HUES6 (cell line): ENCODE measurements around the gene DMAC2L.
"Not testable (repeated sequence)": the region's sequence is repeated elsewhere in the genome, so short reads cannot be mapped to it uniquely, and the experiment has no call there.

Source experiments
- H3K27ac ChIP-seq: 2 replicates; pipeline ENCODE4 v1.7.0; 2013; ENCODE audit warnings: low read depth, mild to moderate bottlenecking, low read length, inconsistent platforms
- H3K27me3 ChIP-seq: 2 replicates; pipeline ENCODE4 v1.6.1; 2013; ENCODE audit warnings: low read length; ENCODE audit not compliant: control insufficient read depth, insufficient read depth
- H3K36me3 ChIP-seq: 2 replicates; pipeline ENCODE4 v1.6.1; 2013; ENCODE audit warnings: low read length; ENCODE audit not compliant: control insufficient read depth, insufficient read depth
- H3K4me1 ChIP-seq: 2 replicates; pipeline ENCODE4 v1.6.1; 2013; ENCODE audit warnings: low read length; ENCODE audit not compliant: control insufficient read depth, insufficient read depth
- H3K4me3 ChIP-seq: 2 replicates; pipeline ENCODE4 v1.5.1; 2013; ENCODE audit warnings: low read depth, low read length
- H3K9ac ChIP-seq: one replicate; pipeline ENCODE4 v1.6.1; 2013; ENCODE audit warnings: mild to moderate bottlenecking, low read length
- H3K9me3 ChIP-seq: 2 replicates; pipeline ENCODE4 v1.6.1; 2013; ENCODE audit warnings: low read depth, low read length; ENCODE audit not compliant: control insufficient read depth, insufficient read depth

DMAC2L gene

GRCh38 chr14:50363714-50364111, 51.6 kb downstream of the DMAC2L start:
- Histone ChIP-seq H3K27me3 (no peaks in the 10 kb centered on the region), H3K4me1 (no peaks in the 10 kb centered on the region), H3K9ac (no peak overlapping the region), H3K27ac (no peak overlapping the region), H3K36me3 (no peaks in the 10 kb centered on the region), H3K4me3 (no peak overlapping the region), H3K9me3 (no peaks in the 10 kb centered on the region)

- no peaks in the 10 kb centered on the region for H3K4me1 ChIP-seq
- no peak overlapping the region for H3K27ac ChIP-seq
- no peaks in the 10 kb centered on the region for H3K27me3 ChIP-seq
- H3K4me3 ChIP-seq = no peak overlapping the region
- no peaks in the 10 kb centered on the region for H3K9me3 ChIP-seq
- H3K36me3 ChIP-seq = no peaks in the 10 kb centered on the region
- H3K9ac ChIP-seq = no peak overlapping the region
Measured at GRCh38 chr14:50364792-50365191, 52.7 kb downstream of the DMAC2L start.

- not testable (repeated sequence) for H3K4me3 ChIP-seq, H3K4me1 ChIP-seq, H3K9ac ChIP-seq, H3K27ac ChIP-seq, H3K36me3 ChIP-seq, H3K9me3 ChIP-seq, H3K27me3 ChIP-seq
Measured at GRCh38 chr14:50365572-50365971, 53.4 kb downstream of the DMAC2L start.

- H3K4me1 ChIP-seq = no peaks in the 10 kb centered on the region
- H3K9ac ChIP-seq = no peak overlapping the region
- no peaks in the 10 kb centered on the region for H3K36me3 ChIP-seq
- no peaks in the 10 kb centered on the region for H3K9me3 ChIP-seq
- H3K4me3 ChIP-seq = no peak overlapping the region
- H3K27ac ChIP-seq = no peak overlapping the region
- H3K27me3 ChIP-seq = no peaks in the 10 kb centered on the region
Measured at GRCh38 chr14:50366115-50366514, 54.0 kb downstream of the DMAC2L start.

- H3K27me3 ChIP-seq = no peaks in the 10 kb centered on the region
- H3K27ac ChIP-seq = no peak overlapping the region
Measured at GRCh38 chr14:50366589-50366988, 54.5 kb downstream of the DMAC2L start.

GRCh38 chr14:50371546-50371945, 59.4 kb downstream of the DMAC2L start:
- no peak overlapping the region for H3K27ac ChIP-seq
- H3K9ac ChIP-seq = no peak overlapping the region
- no peaks in the 10 kb centered on the region for H3K36me3 ChIP-seq
- H3K4me3 ChIP-seq = no peak overlapping the region
- H3K27me3 ChIP-seq = no peaks in the 10 kb centered on the region
- H3K4me1 ChIP-seq = no peaks in the 10 kb centered on the region
- H3K9me3 ChIP-seq = no peaks in the 10 kb centered on the region

More at GRCh38 chr14:50366589-50366988, 54.5 kb downstream of the DMAC2L start:
- Histone ChIP-seq H3K36me3 (no peaks in the 10 kb centered on the region), H3K9ac (no peak overlapping the region), H3K4me3 (no peak overlapping the region), H3K4me1 (no peaks in the 10 kb centered on the region), H3K9me3 (no peaks in the 10 kb centered on the region)

GRCh38 chr14:50373959-50374358, 61.8 kb downstream of the DMAC2L start:
- Histone ChIP-seq H3K9me3 (no peaks in the 10 kb centered on the region), H3K4me3 (no peak overlapping the region), H3K9ac (no peak overlapping the region), H3K4me1 (no peaks in the 10 kb centered on the region), H3K36me3 (no peaks in the 10 kb centered on the region), H3K27ac (no peak overlapping the region), H3K27me3 (no peaks in the 10 kb centered on the region)

- no peak overlapping the region for H3K27ac ChIP-seq
- no peaks in the 10 kb centered on the region for H3K36me3 ChIP-seq
- no peak overlapping the region for H3K9ac ChIP-seq
- H3K27me3 ChIP-seq = no peaks in the 10 kb centered on the region
- no peak overlapping the region for H3K4me3 ChIP-seq
- H3K4me1 ChIP-seq = no peaks in the 10 kb centered on the region
- H3K9me3 ChIP-seq = no peaks in the 10 kb centered on the region
Measured at GRCh38 chr14:50375760-50376159, 63.6 kb downstream of the DMAC2L start.
